ENCODE results near the gene SCYGR8. TPM values are rescaled to one million over a fixed set of nuclear protein-coding genes. Genes with fewer than 3 reads are reported as not detected.

SCYGR8 gene
- polyA plus RNA-seq (ENCODE audit: low read depth in 6 of 6), result not detected

- Mint-ChIP-seq H3K4me3 (no peak within 1 kb of the TSS), H3K9me3 (peaks cover 0 to 1% (median 0%) of the 10 kb centered on the region in 7 donors), H3K27me3 (peaks cover 10 to 30% (median 16%) of the 10 kb centered on the region in 3 donors), H3K27ac (peak within 1 kb of the TSS in 1 of 6 donors; percentile 69), H3K36me3 (no peaks in the 10 kb centered on the region), H3K4me1 (peaks cover 0 to 4% (median 0%) of the 10 kb centered on the region in 3 donors)
- DNase-seq, result no peak
- no peak for ATAC-seq (ENCODE audit: low read depth in 2 of 2)
Observed at GRCh38 chr2:227745594-227745993, at the start of gene SCYGR8. Gene SCYGR8 (plus strand): TSS chr2:227745894. CDS start chr2:227745894, 0 bp downstream.

GRCh38 chr2:227696990-227697679, 48.6 kb upstream of the SCYGR8 start:
- ATAC-seq (ENCODE audit: low read depth in 2 of 2), result no peak
- Mint-ChIP-seq H3K4me1 (no peaks in the 10 kb centered on the region), H3K36me3 (no peaks in the 10 kb centered on the region), H3K9me3 (peaks cover 0 to 5% (median 0%) of the 10 kb centered on the region in 7 donors), H3K27ac (no peak overlapping the region), H3K27me3 (peaks cover 0 to 11% (median 2%) of the 10 kb centered on the region in 3 donors), H3K4me3 (no peak overlapping the region)
- no peak for DNase-seq

GRCh38 chr2:227701556-227701955, 44.1 kb upstream of the SCYGR8 start:
- Mint-ChIP-seq H3K9me3 (peaks cover 0 to 2% (median 0%) of the 10 kb centered on the region in 7 donors), H3K27me3 (peaks cover 9 to 26% (median 26%) of the 10 kb centered on the region in 3 donors), H3K4me1 (no peaks in the 10 kb centered on the region), H3K27ac (no peak overlapping the region), H3K36me3 (no peaks in the 10 kb centered on the region), H3K4me3 (no peak overlapping the region)
- no peak for DNase-seq
- ATAC-seq (ENCODE audit: low read depth in 2 of 2), result no peak

GRCh38 chr2:227703280-227703732, 42.4 kb upstream of the SCYGR8 start:
- Mint-ChIP-seq H3K27me3 (peaks cover 9 to 26% (median 26%) of the 10 kb centered on the region in 3 donors), H3K4me3 (peak overlapping the region in 1 of 8 donors; percentile 0), H3K4me1 (no peaks in the 10 kb centered on the region), H3K36me3 (no peaks in the 10 kb centered on the region), H3K9me3 (peaks cover 0 to 2% (median 0%) of the 10 kb centered on the region in 7 donors), H3K27ac (no peak overlapping the region)
- no peak for DNase-seq
- ATAC-seq (ENCODE audit: low read depth in 2 of 2), result no peak

- H3K4me3 Mint-ChIP-seq, result no peak overlapping the region
- DNase-seq, result no peak
- H3K27me3 Mint-ChIP-seq, result peaks cover 9 to 30% (median 26%) of the 10 kb centered on the region in 3 donors
- H3K36me3 Mint-ChIP-seq, result no peaks in the 10 kb centered on the region
- H3K4me1 Mint-ChIP-seq, result no peaks in the 10 kb centered on the region
- peaks cover 0 to 2% (median 0%) of the 10 kb centered on the region in 7 donors for H3K9me3 Mint-ChIP-seq
- no peak for ATAC-seq (ENCODE audit: low read depth in 2 of 2)
- no peak overlapping the region for H3K27ac Mint-ChIP-seq
Observed at GRCh38 chr2:227703961-227704360, 41.7 kb upstream of the SCYGR8 start.

- no peaks in the 10 kb centered on the region for H3K4me1 Mint-ChIP-seq
- no peaks in the 10 kb centered on the region for H3K36me3 Mint-ChIP-seq
- peaks cover 9 to 26% (median 23%) of the 10 kb centered on the region in 3 donors for H3K27me3 Mint-ChIP-seq
- DNase-seq, result no peak
- peak overlapping the region in 1 of 6 donors; percentile 39 for H3K27ac Mint-ChIP-seq
- no peak for ATAC-seq (ENCODE audit: low read depth in 2 of 2)
- H3K9me3 Mint-ChIP-seq, result no peaks in the 10 kb centered on the region
- H3K4me3 Mint-ChIP-seq, result no peak overlapping the region
Observed at GRCh38 chr2:227706859-227707258, 38.8 kb upstream of the SCYGR8 start.

- H3K4me3 Mint-ChIP-seq, result no peak overlapping the region
- H3K4me1 Mint-ChIP-seq, result no peaks in the 10 kb centered on the region
- no peaks in the 10 kb centered on the region for H3K36me3 Mint-ChIP-seq
- H3K9me3 Mint-ChIP-seq, result no peaks in the 10 kb centered on the region
- ATAC-seq (ENCODE audit: low read depth in 2 of 2) (no peak), DNase-seq (no peak)
- H3K27ac Mint-ChIP-seq, result no peak overlapping the region
- H3K27me3 Mint-ChIP-seq, result peaks cover 9 to 26% (median 23%) of the 10 kb centered on the region in 3 donors
Observed at GRCh38 chr2:227707390-227707789, 38.3 kb upstream of the SCYGR8 start.

GRCh38 chr2:227710986-227711385, 34.7 kb upstream of the SCYGR8 start:
- Mint-ChIP-seq H3K27ac (no peak overlapping the region), H3K4me1 (no peaks in the 10 kb centered on the region), H3K36me3 (no peaks in the 10 kb centered on the region), H3K27me3 (peaks cover 5 to 8% (median 8%) of the 10 kb centered on the region in 3 donors), H3K9me3 (no peaks in the 10 kb centered on the region), H3K4me3 (no peak overlapping the region)
- ATAC-seq (ENCODE audit: low read depth in 2 of 2) (no peak), DNase-seq (no peak)

GRCh38 chr2:227713291-227713690, 32.4 kb upstream of the SCYGR8 start:
- Mint-ChIP-seq H3K36me3 (no peaks in the 10 kb centered on the region), H3K27ac (peak overlapping the region in 1 of 6 donors; percentile 47), H3K9me3 (no peaks in the 10 kb centered on the region), H3K27me3 (peaks cover 0 to 14% (median 8%) of the 10 kb centered on the region in 3 donors), H3K4me1 (peaks cover 0 to 6% (median 2%) of the 10 kb centered on the region in 3 donors), H3K4me3 (no peak overlapping the region)
- ATAC-seq (ENCODE audit: low read depth in 2 of 2), result no peak
- no peak for DNase-seq

GRCh38 chr2:227716501-227716900, 29.2 kb upstream of the SCYGR8 start:
- peaks cover 9 to 30% (median 9%) of the 10 kb centered on the region in 3 donors for H3K27me3 Mint-ChIP-seq
- H3K4me3 Mint-ChIP-seq, result no peak overlapping the region
- peaks cover 0 to 6% (median 4%) of the 10 kb centered on the region in 3 donors for H3K4me1 Mint-ChIP-seq
- DNase-seq, result no peak
- no peaks in the 10 kb centered on the region for H3K9me3 Mint-ChIP-seq
- ATAC-seq (ENCODE audit: low read depth in 2 of 2), result no peak
- no peak overlapping the region for H3K27ac Mint-ChIP-seq
- H3K36me3 Mint-ChIP-seq, result no peaks in the 10 kb centered on the region

GRCh38 chr2:227717687-227718567, 27.8 kb upstream of the SCYGR8 start, which contains the start of gene SLC19A3:
Gene SLC19A3 (minus strand): TSS chr2:227718028. CDS start chr2:227702318, 15,710 bp downstream.
- H3K9me3 Mint-ChIP-seq, result no peaks in the 10 kb centered on the region

GRCh38 chr2:227719641-227720040, 26.1 kb upstream of the SCYGR8 start:
- no peak overlapping the region for H3K27ac Mint-ChIP-seq
- no peak overlapping the region for H3K4me3 Mint-ChIP-seq
- H3K27me3 Mint-ChIP-seq, result peaks cover 15 to 49% (median 23%) of the 10 kb centered on the region in 3 donors
- peaks cover 0 to 6% (median 4%) of the 10 kb centered on the region in 3 donors for H3K4me1 Mint-ChIP-seq
- DNase-seq, result no peak
- no peaks in the 10 kb centered on the region for H3K36me3 Mint-ChIP-seq
- no peaks in the 10 kb centered on the region for H3K9me3 Mint-ChIP-seq
- ATAC-seq (ENCODE audit: low read depth in 2 of 2), result no peak

More at GRCh38 chr2:227717687-227718567, 27.8 kb upstream of the SCYGR8 start, which contains the start of gene SLC19A3:
- peaks cover 15 to 43% (median 23%) of the 10 kb centered on the region in 3 donors for H3K27me3 Mint-ChIP-seq
- peak within 1 kb of the TSS in 3 of 8 donors; percentile 25 to 61 (median 41) for H3K4me3 Mint-ChIP-seq
- H3K4me1 Mint-ChIP-seq, result peaks cover 0 to 6% (median 4%) of the 10 kb centered on the region in 3 donors
- ATAC-seq (ENCODE audit: low read depth in 2 of 2) (no peak), DNase-seq (no peak)
- no peaks in the 10 kb centered on the region for H3K36me3 Mint-ChIP-seq
- H3K27ac Mint-ChIP-seq, result peak within 1 kb of the TSS in 1 of 6 donors; percentile 42

- DNase-seq (no peak), ATAC-seq (ENCODE audit: low read depth in 2 of 2) (no peak)
- peaks cover 0 to 6% (median 4%) of the 10 kb centered on the region in 3 donors for H3K4me1 Mint-ChIP-seq
- no peaks in the 10 kb centered on the region for H3K36me3 Mint-ChIP-seq
- no peak overlapping the region for H3K27ac Mint-ChIP-seq
- peaks cover 15 to 41% (median 23%) of the 10 kb centered on the region in 3 donors for H3K27me3 Mint-ChIP-seq
- H3K4me3 Mint-ChIP-seq, result no peak overlapping the region
- H3K9me3 Mint-ChIP-seq, result no peaks in the 10 kb centered on the region
Observed at GRCh38 chr2:227720680-227721079, 25.0 kb upstream of the SCYGR8 start.
